GM20000 (cell line): ENCODE results near the gene P4HA3.

Source experiments
- DNase-seq: peaks from one replicate; pipeline ENCODE4 v3.0.0; 2012; ENCODE audit warnings: low spot score
- TF ChIP-seq, protein P1 (sequence below): IDR thresholded peaks from 2 replicates; pipeline ENCODE4 v1.5.1; 2012; ENCODE audit warnings: mild to moderate bottlenecking, control low read depth; ENCODE audit errors: extremely low read depth, missing control alignments

P4HA3 gene

DNA sequence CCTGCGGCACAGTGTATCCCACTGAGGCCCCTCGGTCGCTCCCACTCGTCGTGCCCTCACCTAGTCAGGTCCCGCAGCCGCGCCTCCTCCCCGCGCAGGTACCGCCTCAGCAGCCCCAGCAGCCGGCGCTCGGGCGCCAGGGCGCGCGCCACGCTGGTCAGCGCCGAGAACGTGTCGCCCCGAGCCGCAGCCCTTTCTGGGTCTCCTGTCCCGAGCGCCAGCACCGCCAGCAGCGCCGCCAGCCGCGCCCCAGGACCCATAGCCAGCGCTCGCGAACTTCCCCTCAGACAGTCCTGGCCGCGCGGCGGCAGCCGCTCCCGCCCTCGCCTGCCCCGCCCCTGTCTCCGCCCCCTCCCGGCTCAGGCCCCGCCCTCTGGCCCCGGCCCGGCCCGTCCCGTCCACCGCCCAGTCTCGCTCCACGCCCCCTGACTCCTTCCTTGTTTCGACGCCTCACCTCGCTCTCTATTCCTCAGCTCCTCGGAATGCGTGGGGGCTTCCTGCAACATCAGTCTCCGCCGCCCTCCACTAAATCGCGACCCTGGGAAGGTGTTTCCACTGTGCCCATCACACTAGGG is at the start of gene P4HA3:
Gene P4HA3 (minus strand): TSS at position 289 of the 575 bp plus-strand sequence. CDS start 29 bp downstream, at position 260.
- TF ChIP-seq, protein P1, sequence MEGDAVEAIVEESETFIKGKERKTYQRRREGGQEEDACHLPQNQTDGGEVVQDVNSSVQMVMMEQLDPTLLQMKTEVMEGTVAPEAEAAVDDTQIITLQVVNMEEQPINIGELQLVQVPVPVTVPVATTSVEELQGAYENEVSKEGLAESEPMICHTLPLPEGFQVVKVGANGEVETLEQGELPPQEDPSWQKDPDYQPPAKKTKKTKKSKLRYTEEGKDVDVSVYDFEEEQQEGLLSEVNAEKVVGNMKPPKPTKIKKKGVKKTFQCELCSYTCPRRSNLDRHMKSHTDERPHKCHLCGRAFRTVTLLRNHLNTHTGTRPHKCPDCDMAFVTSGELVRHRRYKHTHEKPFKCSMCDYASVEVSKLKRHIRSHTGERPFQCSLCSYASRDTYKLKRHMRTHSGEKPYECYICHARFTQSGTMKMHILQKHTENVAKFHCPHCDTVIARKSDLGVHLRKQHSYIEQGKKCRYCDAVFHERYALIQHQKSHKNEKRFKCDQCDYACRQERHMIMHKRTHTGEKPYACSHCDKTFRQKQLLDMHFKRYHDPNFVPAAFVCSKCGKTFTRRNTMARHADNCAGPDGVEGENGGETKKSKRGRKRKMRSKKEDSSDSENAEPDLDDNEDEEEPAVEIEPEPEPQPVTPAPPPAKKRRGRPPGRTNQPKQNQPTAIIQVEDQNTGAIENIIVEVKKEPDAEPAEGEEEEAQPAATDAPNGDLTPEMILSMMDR = no peak
- peak; percentile 80 for DNase-seq

DNA sequence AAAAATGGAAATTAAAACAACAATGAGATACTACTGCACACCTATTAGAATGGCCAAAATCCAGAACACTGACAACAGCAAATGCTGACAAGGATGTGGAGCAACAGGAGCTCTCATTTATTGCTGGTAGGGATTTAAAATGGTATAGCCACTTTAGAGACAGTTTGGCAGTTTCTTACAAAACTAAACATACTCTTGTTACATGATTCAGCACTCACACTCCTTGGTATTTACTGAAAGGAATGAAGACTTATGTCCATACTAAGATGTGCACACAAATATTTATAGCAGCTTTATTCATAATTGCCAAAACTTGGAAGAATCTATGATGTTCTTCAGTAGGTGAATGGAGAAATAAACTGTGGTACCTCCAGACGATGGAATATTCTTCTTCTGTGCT is 46.0 kb upstream of the P4HA3 start:
- TF ChIP-seq, protein P1 = no peak
- DNase-seq = no peak

DNA sequence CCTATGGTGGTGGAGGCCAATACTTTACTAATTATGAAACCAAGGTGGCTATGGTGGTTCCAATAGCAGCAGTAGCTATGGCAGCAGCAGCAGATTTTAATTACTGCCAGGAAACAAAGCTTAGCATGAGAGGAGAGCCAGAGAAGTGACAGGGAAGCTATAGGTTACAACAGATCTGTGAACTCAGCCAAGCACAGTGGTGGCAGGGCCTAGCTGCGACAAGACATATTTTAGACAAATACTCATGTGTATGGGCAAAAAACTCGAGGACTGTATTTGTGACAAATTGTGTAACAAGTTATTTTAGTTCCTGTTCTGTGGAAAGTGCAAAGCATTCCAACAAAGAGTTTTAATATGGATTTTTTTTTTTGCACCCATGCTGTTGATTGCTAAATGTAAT is 44.2 kb upstream of the P4HA3 start:
- TF ChIP-seq, protein P1 = no peak

DNA sequence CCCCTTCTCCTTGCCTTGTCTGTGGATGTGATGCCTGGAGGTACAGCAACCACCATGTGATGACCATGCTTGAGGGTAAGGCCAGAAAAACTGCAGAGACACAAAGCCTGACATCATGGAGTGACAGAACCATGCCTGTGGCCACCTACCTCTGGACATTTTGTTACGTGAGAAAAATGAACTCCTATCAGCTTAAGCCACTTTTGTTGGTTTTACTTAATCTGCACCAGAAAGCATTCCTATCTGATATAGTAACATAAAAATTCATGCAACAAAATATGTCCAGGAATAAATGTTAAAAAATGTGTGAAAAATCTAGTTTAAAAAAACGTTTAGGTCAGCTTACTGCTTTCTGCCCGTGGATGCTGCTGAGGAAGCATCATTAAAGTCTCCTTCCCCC is 42.6 kb upstream of the P4HA3 start:
- DNase-seq = no peak
- TF ChIP-seq, protein P1 = no peak

More for the DNA sequence above, 44.2 kb upstream of the P4HA3 start:
- no peak for DNase-seq

DNA sequence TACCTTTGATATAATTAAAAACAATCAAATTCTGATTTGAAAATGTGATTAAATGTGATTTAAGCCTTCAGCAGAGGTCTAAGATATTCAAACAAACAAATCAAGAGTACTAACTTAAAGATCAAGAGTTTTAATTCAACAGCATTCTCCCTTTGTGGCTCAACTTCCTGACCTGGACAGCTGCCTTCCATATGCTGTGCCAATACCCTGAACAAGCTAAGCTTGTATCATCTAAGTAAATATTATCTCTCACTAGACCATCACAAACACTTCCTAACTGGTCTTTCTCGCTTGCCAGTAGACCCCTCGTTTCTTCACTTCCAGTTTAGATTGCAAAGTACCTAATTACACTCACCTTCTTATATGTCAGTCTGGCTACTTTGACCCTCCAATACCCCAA is 35.9 kb upstream of the P4HA3 start:
- DNase-seq = no peak
- TF ChIP-seq, protein P1 = no peak

DNA sequence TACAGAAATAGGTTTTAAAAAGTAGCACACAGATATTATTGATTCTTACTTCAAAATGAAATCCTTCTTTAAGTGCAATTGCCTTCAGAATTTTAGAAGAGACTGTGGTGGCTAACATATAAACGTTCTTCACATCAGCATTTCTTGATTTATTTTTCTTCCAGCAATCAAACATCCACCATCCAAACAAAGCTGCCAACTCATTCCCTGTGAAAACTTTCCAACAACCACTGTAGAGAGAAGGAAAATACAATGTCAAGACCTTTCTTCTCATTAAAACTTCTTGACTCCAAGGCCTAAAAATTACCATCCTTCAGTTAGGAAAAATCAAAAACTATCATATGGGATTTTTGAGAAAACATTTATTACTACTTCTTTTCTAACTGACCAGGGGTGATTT is 34.0 kb upstream of the P4HA3 start:
- TF ChIP-seq, protein P1 = no peak

DNA sequence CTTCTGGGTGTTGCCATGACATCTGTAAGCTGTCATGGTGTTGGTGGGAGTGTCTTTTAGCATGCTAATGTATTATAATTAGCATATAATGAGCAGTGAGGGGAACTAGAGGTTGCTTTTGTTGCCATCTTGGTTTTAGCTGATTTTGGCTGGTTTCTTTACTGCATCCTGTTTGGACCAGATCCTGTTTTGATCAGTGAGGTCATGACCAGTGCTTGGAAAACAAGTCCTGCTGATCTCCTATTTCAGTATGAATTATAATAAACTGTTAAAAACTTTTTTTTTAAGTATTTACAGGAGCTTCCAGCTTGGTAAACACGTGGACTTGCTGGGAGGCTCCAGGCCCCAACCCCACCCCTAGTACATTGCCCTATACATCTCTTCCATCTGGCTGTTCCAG is 30.5 kb upstream of the P4HA3 start:
- TF ChIP-seq, protein P1 = no peak
- DNase-seq = no peak

More for the DNA sequence above, 34.0 kb upstream of the P4HA3 start:
- no peak for DNase-seq
